HG02973 (cell line): ENCODE data around the gene WDR36.

ENCODE experiments used
- ATAC-seq: cut with Tn5 transposase; IDR thresholded peaks from one replicate; pipeline ENCODE4 v1.9.1; 2021; ENCODE audit warnings: moderate library complexity; ENCODE audit not compliant: unreplicated experiment

WDR36 gene

GRCh38 chr5:111092062-111092853 is at the start of gene WDR36:
WDR36 (plus strand) TSS chr5:111092348; CDS start chr5:111092457, 109 bp downstream.
- ATAC-seq: peak; percentile 87

GRCh38 chr5:111043712-111044506 is 48.2 kb upstream of the WDR36 start:
- no peak for ATAC-seq

GRCh38 chr5:111058064-111058463 is 34.1 kb upstream of the WDR36 start:
- ATAC-seq: no peak

GRCh38 chr5:111060169-111060568 is 32.0 kb upstream of the WDR36 start:
- ATAC-seq: no peak

GRCh38 chr5:111061618-111062017 is 30.5 kb upstream of the WDR36 start:
- ATAC-seq: no peak

GRCh38 chr5:111063709-111064322 is 28.3 kb upstream of the WDR36 start:
- no peak for ATAC-seq

GRCh38 chr5:111066261-111066938 is 25.7 kb upstream of the WDR36 start:
- ATAC-seq: no peak

GRCh38 chr5:111068213-111068612 is 23.9 kb upstream of the WDR36 start:
- ATAC-seq: no peak

GRCh38 chr5:111069839-111070238 is 22.3 kb upstream of the WDR36 start:
- no peak for ATAC-seq

- ATAC-seq: no peak
Measured at GRCh38 chr5:111070272-111071134, 21.6 kb upstream of the WDR36 start.

- ATAC-seq: no peak
Measured at GRCh38 chr5:111071413-111071812, 20.7 kb upstream of the WDR36 start, which contains the start of gene TSLP. TSLP (plus strand) TSS chr5:111071713; CDS start chr5:111071891, 178 bp downstream.

- ATAC-seq: peak; percentile 46
Measured at GRCh38 chr5:111072949-111073682, 19.0 kb upstream of the WDR36 start.

GRCh38 chr5:111074244-111074643 is 17.9 kb upstream of the WDR36 start:
- ATAC-seq: no peak

GRCh38 chr5:111075520-111075919 is 16.6 kb upstream of the WDR36 start:
- ATAC-seq: no peak

GRCh38 chr5:111076091-111076490 is 16.1 kb upstream of the WDR36 start:
- ATAC-seq: no peak

GRCh38 chr5:111077678-111078077 is 14.5 kb upstream of the WDR36 start:
- no peak for ATAC-seq

- ATAC-seq: no peak
Measured at GRCh38 chr5:111079846-111080245, 12.3 kb upstream of the WDR36 start.

GRCh38 chr5:111083323-111083722 is 8.8 kb upstream of the WDR36 start:
- no peak for ATAC-seq

- ATAC-seq: no peak
Measured at GRCh38 chr5:111095982-111096381, 3.8 kb downstream of the WDR36 start.
